MM.1S (cell line): Measurements from ENCODE around the gene MRPL51.

Experiments
- EZH2 ChIP-seq: fragments of 300-600 bp; sonication (generic); optimal IDR thresholded peaks from 2 replicates; pipeline ENCODE3; 2017; ENCODE audit warnings: low read depth, mild to moderate bottlenecking, antibody characterized with exemption, low read length, mixed read lengths
- TF ChIP-seq, protein P1 (sequence below): fragments of 300-600 bp; sonication (generic); IDR thresholded peaks from 2 replicates; pipeline ENCODE4 v1.5.1; 2016; ENCODE audit warnings: antibody characterized with exemption, low read length, mixed read lengths

DNA sequence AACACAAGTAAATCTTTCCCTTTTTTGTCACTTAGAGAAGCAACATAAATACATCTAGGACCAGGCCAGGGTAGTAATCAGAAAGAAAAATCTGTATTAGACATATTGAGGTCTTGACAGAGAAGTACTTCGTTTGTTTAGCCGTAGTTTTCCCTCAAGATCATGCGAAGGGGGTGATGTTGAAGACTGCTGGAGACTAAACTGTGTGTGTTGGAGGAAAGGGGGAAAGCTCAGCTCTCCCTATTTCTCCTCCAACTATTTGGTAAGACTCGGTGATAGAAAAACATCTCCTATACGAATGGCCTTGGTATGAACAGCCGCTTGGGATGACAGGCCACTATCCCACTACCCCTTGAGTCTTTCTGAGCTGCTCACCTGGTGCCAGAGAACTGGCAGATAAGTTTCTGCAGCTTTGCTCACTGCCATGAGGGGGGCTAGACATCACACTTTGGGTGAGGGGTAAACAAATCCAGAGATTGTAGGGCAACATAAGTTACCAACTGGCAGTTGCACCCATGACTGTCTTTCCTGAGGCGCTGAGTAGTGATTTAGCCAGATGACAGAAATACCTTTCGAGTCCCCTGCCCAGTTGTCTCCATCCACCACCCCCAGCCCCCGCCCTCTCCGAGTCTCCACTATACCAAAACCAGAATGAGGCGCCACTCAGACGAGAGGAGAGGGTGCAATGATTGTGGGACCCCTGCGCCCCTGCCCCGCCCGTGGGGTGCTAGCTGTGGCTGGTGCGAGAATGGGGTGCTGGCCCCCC, 23.3 kb downstream of the MRPL51 start:
- TF ChIP-seq, protein P1, sequence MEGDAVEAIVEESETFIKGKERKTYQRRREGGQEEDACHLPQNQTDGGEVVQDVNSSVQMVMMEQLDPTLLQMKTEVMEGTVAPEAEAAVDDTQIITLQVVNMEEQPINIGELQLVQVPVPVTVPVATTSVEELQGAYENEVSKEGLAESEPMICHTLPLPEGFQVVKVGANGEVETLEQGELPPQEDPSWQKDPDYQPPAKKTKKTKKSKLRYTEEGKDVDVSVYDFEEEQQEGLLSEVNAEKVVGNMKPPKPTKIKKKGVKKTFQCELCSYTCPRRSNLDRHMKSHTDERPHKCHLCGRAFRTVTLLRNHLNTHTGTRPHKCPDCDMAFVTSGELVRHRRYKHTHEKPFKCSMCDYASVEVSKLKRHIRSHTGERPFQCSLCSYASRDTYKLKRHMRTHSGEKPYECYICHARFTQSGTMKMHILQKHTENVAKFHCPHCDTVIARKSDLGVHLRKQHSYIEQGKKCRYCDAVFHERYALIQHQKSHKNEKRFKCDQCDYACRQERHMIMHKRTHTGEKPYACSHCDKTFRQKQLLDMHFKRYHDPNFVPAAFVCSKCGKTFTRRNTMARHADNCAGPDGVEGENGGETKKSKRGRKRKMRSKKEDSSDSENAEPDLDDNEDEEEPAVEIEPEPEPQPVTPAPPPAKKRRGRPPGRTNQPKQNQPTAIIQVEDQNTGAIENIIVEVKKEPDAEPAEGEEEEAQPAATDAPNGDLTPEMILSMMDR = no peak
- no peak for TF ChIP-seq EZH2
